ENCODE results near the gene MGST1. TPM values are rescaled to one million over a fixed set of nuclear protein-coding genes. Genes with fewer than 3 reads are reported as not detected.
A peak's percentile ranks its signal among the peaks of the same experiment; 100 is the strongest.

Gene MGST1
- polyA plus RNA-seq (ENCODE audit: insufficient read length in 3 of 3), result 10 to 100 TPM; 25.4 to 43.9 (median 34.8) TPM
- long read RNA-seq, donor 1, transcript MGST1-205 (4 exons, 914 nt), result major isoform, 14 of 20 reads
- long read RNA-seq, donor 1, partial matches to known transcripts, result 5 of 20 reads
- long read RNA-seq, donor 1, other reads (novel, unspliced or antisense), result 0 of 20 reads
- long read RNA-seq, donor 2, transcript MGST1-205 (4 exons, 914 nt), result major isoform, 21 of 27 reads
- long read RNA-seq, donor 2, partial matches to known transcripts, result 0 of 27 reads
- long read RNA-seq, donor 2, other reads (novel, unspliced or antisense), result 0 of 27 reads
- long read RNA-seq, donor 3, transcript MGST1-219 (1 exons, 1,842 nt), result minor isoform, 11 of 34 reads
- long read RNA-seq, donor 3, transcript MGST1-205 (4 exons, 914 nt), result major isoform, 23 of 34 reads
- long read RNA-seq, donor 3, partial matches to known transcripts, result 0 of 34 reads
- long read RNA-seq, donor 3, other reads (novel, unspliced or antisense), result 0 of 34 reads
- long read RNA-seq, donor 4, transcript MGST1-205 (4 exons, 914 nt), result major isoform, 26 of 41 reads
- long read RNA-seq, donor 4, transcript MGST1-219 (1 exons, 1,842 nt), result minor isoform, 7 of 41 reads
- long read RNA-seq, donor 4, partial matches to known transcripts, result 7 of 41 reads
- long read RNA-seq, donor 4, other reads (novel, unspliced or antisense), result 0 of 41 reads
- long read RNA-seq, donor 5, transcript MGST1-205 (4 exons, 914 nt), result major isoform, 16 of 19 reads
- long read RNA-seq, donor 5, partial matches to known transcripts, result 0 of 19 reads
- long read RNA-seq, donor 5, other reads (novel, unspliced or antisense), result 0 of 19 reads
- long read RNA-seq, donor 6, transcript MGST1-205 (4 exons, 914 nt), result major isoform, 7 of 16 reads
- long read RNA-seq, donor 6, partial matches to known transcripts, result 5 of 16 reads
- long read RNA-seq, donor 6, other reads (novel, unspliced or antisense), result 0 of 16 reads
- long read RNA-seq, donor 7, transcript MGST1-219 (1 exons, 1,842 nt), result minor isoform, 13 of 43 reads
- long read RNA-seq, donor 7, transcript MGST1-205 (4 exons, 914 nt), result major isoform, 27 of 43 reads
- long read RNA-seq, donor 7, partial matches to known transcripts, result 0 of 43 reads
- long read RNA-seq, donor 7, other reads (novel, unspliced or antisense), result 0 of 43 reads
- long read RNA-seq, donor 8, transcript MGST1-219 (1 exons, 1,842 nt), result minor isoform, 7 of 39 reads
- long read RNA-seq, donor 8, transcript MGST1-205 (4 exons, 914 nt), result major isoform, 25 of 39 reads
- long read RNA-seq, donor 8, partial matches to known transcripts, result 6 of 39 reads
- long read RNA-seq, donor 8, other reads (novel, unspliced or antisense), result 0 of 39 reads
- long read RNA-seq, donor 9, transcript MGST1-205 (4 exons, 914 nt), result major isoform, 25 of 29 reads
- long read RNA-seq, donor 9, partial matches to known transcripts, result 0 of 29 reads
- long read RNA-seq, donor 9, other reads (novel, unspliced or antisense), result 0 of 29 reads
- long read RNA-seq, donor 10, transcript MGST1-205 (4 exons, 914 nt), result major isoform, 11 of 22 reads
- long read RNA-seq, donor 10, transcript MGST1-219 (1 exons, 1,842 nt), result minor isoform, 5 of 22 reads
- long read RNA-seq, donor 10, partial matches to known transcripts, result 6 of 22 reads
- long read RNA-seq, donor 10, other reads (novel, unspliced or antisense), result 0 of 22 reads
- long read RNA-seq, donor 11, transcript MGST1-205 (4 exons, 914 nt), result major isoform, 8 of 10 reads
- long read RNA-seq, donor 11, partial matches to known transcripts, result 0 of 10 reads
- long read RNA-seq, donor 11, other reads (novel, unspliced or antisense), result 0 of 10 reads
- long read RNA-seq, donor 12, transcript MGST1-205 (4 exons, 914 nt), result major isoform, 24 of 28 reads
- long read RNA-seq, donor 12, partial matches to known transcripts, result 0 of 28 reads
- long read RNA-seq, donor 12, other reads (novel, unspliced or antisense), result 0 of 28 reads
- long read RNA-seq, donor 13, transcript MGST1-205 (4 exons, 914 nt), result major isoform, 15 of 16 reads
- long read RNA-seq, donor 13, partial matches to known transcripts, result 0 of 16 reads
- long read RNA-seq, donor 13, other reads (novel, unspliced or antisense), result 0 of 16 reads
- long read RNA-seq, donor 14, result 0 reads
- long read RNA-seq, donor 15, transcript MGST1-205 (4 exons, 914 nt), result major isoform, 47 of 80 reads
- long read RNA-seq, donor 15, transcript MGST1-219 (1 exons, 1,842 nt), result minor isoform, 12 of 80 reads
- long read RNA-seq, donor 15, partial matches to known transcripts, result 13 of 80 reads
- long read RNA-seq, donor 15, other reads (novel, unspliced or antisense), result 0 of 80 reads
- long read RNA-seq, donor 16, transcript MGST1-205 (4 exons, 914 nt), result major isoform, 33 of 41 reads
- long read RNA-seq, donor 16, transcript MGST1-219 (1 exons, 1,842 nt), result minor isoform, 6 of 41 reads
- long read RNA-seq, donor 16, partial matches to known transcripts, result 0 of 41 reads
- long read RNA-seq, donor 16, other reads (novel, unspliced or antisense), result 0 of 41 reads

DNA sequence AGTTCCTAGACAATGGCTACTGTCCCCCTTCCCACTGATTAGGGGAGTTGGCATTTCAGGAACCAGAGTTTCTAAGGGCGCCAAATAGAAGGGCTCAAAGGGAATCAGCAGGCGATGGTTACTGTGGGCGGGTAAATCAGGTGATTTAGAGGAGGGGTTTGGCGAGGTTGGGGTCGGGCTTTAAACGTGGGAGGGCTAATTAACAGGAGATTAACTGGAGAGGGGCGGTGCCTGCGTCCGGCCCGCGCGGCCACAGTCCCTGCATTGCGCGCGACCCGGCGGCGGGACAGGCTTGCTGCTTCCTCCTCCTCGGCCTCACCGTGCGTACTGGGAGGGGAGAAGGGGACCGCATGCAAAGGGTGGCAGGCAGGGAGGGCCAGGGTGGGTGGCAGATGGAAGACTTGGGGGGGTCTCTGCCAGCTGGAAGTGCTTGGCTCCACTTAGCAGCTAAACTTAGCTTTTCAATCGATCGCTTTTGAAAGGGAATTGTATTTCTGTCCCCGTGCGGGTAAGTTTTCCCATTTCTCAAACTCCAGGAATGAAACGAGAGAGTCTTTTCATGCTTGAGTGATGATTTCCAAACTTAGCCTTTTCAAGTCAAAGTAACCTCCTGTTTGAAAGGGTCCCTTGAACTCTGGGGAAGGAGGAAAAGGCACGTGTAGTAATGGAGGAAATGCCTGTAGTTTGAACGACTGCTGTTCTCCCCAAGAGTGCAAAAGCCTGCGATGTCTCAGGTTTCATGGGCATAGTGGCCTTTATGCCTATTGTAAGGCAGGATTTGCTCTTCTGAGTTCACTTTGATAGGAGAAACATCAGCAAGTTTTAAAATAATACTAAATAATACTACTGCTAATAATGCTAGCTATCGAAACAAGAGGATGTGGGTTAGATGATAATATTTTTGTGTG is at the start of gene MGST1:
MGST1 (plus strand) TSS at position 255 of the 908 bp plus-strand sequence. CDS start 6,608 bp downstream, outside the sequence.
- DNase-seq, result peak; percentile 62

GRCh38 chr12:16299403-16299802 is 48.0 kb upstream of the MGST1 start:
- no peak for DNase-seq

GRCh38 chr12:16300122-16300521 is 47.3 kb upstream of the MGST1 start:
- no peak for DNase-seq

- DNase-seq, result no peak
Observed at GRCh38 chr12:16300736-16301135, 46.7 kb upstream of the MGST1 start.

DNA sequence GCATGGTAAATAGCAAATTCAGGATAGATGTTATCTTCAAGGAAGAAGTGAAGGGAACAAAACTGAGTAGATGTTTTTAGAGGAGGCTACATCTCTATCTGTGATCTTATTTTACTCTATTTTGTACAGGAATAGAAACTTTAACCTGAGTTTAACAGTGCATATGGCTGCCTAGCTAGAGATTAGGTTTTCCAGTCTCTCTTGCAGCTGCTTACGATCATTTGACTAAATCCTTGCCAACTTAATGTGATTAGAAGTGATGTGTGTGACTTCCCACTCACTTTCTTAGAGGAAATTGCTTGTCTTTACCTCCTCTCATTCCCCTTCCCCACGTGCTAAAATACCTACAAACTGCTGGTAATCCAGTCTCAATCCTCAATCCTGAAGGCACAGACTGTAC is 43.5 kb upstream of the MGST1 start:
- DNase-seq, result no peak

DNA sequence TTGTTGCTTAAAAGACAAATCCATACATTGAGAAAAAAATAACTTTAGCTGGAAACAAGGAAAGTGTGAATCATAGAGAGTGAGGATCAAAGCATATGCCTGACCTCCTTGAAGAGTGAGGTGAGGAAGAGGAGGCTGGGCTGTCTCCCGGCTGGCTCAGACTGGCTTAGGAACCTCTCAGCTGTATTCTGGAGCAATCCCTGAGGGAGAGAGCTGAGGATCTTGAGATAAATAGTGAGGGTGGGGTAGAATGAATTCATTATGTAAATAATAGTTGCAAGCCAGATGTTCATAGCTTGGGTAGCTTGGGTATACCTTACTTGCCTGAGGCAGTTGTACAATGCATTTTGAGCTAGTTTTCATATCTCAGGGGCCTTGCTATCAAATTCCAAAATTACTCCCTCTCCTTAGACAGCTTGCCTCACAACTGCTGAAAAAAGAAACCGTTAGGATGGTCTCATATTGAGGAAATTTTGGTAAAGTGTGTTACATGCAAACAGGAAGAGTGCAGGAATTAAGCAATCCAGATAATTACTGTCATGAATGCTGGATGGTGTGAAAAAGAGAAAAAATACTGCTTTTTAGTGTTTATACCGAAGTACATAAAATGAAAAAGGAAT is 39.5 kb upstream of the MGST1 start:
- no peak for DNase-seq

DNA sequence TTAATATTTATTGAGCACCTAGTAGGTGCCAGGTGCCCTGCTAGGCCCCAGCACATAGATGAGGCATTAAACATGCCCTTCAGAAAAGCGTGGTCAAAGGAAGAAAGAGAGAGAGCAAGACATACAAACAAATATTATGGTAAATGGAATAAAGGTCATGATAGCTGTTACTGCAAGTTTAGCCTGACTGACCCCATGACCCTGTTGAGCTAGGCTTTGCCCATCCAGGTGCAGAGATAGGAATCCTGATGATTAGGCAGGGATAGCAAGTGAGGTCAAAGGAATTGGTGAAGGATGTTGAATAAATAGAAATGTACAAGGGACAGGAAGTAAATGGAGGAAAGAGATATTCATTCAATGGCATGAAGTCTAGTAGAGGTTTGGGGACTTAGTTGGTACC is 36.5 kb upstream of the MGST1 start:
- DNase-seq, result no peak

- DNase-seq, result no peak
Observed at GRCh38 chr12:16323010-16323409, 24.4 kb upstream of the MGST1 start.

- no peak for DNase-seq
Observed at GRCh38 chr12:16323638-16324037, 23.8 kb upstream of the MGST1 start.

- no peak for DNase-seq
Observed at GRCh38 chr12:16324272-16324671, 23.2 kb upstream of the MGST1 start.

DNA sequence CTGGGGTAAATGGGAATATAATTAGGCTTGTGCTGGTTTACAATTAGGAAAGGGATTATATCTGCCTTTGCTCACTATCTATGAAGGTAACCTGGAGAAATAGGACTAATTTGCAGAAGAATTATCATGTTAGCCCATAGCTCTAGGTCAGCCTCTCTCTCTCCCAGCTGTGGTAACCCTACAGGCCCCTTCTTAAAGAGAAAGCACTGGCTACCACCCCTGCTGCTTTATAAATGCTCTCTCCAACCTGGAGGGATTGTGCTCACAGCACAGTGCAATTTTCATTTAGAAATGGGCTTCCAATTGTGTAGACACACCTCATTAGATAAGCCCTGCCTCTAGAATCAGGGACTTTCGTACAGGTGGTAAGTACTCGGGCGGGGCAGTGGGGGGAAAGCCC is 22.7 kb upstream of the MGST1 start:
- DNase-seq, result no peak

DNA sequence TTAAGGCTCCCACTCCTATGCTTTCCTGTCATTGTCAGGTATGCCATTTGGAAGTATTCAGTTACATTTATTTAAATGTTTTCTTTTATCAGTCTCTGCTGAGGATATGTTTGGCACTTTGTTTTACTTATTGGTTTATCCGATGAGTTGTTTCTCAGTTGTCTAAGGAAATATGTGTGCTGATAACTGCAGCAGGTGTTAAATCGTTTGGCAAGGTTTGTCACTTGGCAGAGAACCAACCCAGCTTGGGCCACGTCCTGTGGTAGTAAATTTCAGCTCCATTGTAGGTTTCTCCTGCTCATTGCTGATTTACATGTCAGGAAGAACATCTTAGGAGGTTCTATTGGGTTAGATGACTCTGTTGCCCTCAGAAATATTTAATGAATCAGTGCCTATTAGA is 22.0 kb upstream of the MGST1 start:
- no peak for DNase-seq

DNA sequence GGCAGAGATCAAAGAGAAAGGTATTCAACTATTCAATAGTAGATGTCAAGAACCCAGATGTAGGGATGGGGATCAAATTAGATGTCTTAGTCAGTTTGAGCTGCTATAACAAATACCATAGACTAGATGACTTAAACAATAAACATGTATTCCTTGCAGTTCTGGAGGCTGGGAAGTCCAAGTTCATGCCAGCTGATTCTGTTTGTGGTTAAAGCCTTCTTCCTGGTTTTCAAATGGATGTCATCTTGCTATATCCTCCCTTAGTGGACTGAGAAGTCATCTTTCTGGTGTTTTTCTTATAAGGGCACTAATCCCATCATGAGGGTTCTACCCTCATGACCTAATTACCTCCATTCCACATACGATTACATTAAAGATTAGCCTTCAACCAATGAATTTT is 19.5 kb upstream of the MGST1 start:
- no peak for DNase-seq

DNA sequence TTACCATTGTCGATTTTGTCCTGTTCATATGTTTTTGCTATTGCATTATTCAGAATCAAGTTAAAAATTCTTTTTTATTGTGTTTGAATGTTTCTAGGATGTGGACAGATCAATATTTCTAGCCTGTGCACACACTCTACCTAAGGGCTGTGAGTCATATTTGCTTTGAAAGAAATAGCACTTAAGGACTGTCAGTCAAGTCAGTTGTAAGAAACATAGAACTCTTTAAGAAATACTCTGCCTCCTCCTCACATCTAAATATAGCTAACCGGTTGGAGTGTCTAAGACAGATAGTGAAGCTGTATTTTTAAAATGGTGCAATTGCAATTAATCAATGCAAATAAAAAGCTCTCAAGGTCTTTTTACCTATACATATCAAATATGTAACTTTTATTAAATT is 17.9 kb upstream of the MGST1 start:
- no peak for DNase-seq

DNA sequence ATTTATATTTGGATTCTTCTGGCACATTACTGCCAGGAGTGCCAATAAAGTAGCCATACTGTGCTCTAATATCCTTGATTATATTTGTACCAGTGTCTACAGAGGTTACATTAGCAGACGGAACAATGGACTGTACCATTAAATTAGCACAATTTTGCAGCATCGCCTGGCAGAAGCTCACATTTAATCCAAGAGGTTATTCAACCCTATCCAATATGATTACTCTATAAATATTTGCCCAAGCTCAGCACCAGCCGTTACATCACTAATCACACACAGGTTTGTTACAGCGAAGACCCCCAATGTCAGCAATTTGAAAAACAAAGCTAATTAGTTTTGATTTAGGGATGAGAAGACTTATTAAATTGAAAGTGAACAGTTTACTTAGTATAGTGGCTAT is 16.9 kb upstream of the MGST1 start:
- DNase-seq, result no peak

- no peak for DNase-seq
Observed at GRCh38 chr12:16331998-16332397, 15.4 kb upstream of the MGST1 start.

- no peak for DNase-seq
Observed at GRCh38 chr12:16335838-16336237, 11.6 kb upstream of the MGST1 start.

DNA sequence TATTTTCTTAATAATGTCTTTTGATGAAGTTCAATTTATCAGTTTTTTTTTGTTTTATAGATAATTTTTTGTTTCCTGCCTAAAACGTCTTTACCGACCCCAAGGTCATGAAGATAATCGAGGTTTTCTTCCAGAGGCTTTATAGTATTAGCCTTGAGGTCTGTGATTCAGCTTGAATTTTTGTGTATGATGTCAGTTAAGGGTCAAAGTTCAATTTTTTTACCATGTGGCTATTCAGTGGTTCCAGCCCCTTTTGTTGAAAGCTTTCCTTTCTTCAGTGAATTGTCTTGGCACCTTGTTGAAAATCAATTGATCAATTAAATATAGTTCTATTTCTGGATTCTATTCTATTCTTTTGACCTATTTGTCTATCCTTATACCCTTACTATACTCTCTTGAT is 3.2 kb upstream of the MGST1 start:
- no peak for DNase-seq
